HG03378 (cell line): ENCODE results near the gene A4GNT.
"Not testable (repeated sequence)": the region's sequence is repeated elsewhere in the genome, so short reads cannot be mapped to it uniquely, and the experiment has no call there.

Experiments used
- ATAC-seq: cut with Tn5 transposase; IDR thresholded peaks from one replicate; pipeline ENCODE4 v1.9.1; 2021; ENCODE audit warnings: mild to moderate bottlenecking, moderate library complexity; ENCODE audit not compliant: unreplicated experiment

The A4GNT gene

DNA sequence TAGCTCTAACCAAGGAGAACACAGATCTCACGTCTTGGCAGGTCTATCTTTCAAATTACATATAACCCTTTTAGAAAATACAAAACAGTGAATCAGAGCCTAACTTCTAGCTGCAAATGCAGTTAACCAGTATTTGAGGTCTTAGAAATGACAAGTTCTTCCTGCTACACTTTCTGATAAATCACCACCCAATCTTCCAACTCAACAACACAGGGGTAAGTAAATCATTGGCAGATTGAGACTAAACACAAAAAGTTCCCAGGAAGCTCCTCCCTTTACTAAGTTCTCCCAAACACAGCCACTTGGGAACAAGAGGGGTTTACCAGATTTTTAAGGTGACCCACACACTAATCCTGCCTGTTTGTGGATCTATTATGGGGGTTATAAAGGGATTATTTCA lies at the start of gene A4GNT:
Gene A4GNT (minus strand): TSS at position 152 of the 400 bp plus-strand sequence. CDS start 1,134 bp downstream, outside the sequence.
- no peak for ATAC-seq

DNA sequence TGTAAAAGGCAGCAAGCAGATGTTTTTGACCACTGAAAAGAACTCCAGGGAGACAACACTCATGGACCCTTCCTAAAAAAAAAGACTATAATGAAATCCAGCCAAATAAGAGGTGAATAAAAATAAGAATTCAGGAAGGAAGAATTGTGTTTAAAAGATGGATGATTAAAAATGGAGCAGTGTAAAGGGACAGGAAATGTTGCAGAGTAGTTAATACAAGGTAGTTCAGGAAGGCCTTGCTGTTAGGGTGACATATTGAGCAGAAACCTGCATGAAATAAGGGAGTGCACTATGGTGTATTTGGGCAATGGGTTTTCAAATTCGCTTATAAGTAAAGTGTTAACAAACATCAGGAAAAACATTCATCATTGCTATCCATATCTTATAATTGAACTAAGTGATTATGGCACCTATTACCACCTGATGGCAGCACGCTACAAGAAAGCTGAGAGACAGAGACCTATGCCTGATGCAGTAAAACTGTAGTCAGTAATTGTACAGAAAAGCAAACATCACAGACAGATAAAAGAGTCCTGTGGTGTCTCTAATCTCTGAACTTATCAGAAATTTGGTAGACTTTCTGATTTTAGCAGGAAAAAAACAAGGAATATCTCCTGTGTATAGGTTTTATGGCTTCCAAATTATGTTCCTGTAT lies 48.3 kb upstream of the A4GNT start:
- peak; percentile 76 for ATAC-seq

DNA sequence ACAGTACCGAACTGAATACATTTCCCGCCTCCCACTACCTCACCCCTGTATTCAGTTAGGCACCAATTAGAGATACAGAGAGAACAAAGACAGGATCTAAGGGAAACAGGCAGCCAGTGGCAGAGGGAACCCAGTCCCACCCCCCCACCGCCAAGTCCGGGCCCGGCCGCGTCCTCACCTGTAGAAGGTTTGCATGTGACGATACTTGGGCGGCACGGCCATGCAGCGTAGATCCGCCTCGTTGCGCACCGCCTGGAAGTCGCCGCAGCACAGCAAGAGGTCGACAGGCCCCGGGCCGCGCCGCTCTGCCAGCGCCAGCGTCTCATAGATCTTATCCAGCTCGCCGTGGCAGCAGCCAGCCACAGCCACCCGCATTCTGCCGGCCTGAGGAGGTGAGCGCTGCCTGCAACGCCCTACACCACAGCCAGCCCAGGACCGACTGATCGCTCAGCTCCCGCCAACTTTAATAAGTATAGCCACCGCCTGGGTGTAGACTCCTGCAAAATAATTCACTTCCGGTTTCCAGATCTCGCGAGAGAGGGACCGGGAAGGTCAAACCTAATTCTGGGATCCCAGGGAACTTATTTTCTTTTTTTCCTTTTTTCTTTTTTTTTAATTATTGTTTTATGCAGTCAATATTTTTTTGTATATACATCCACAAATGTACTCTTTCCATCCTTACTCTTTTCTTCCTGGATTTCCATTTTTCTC lies 42.4 kb upstream of the A4GNT start, which contains the start of gene DBR1:
Gene DBR1 (minus strand): TSS at position 501 of the 711 bp plus-strand sequence. CDS start 126 bp downstream, at position 375.
- ATAC-seq = peak; percentile 91

DNA sequence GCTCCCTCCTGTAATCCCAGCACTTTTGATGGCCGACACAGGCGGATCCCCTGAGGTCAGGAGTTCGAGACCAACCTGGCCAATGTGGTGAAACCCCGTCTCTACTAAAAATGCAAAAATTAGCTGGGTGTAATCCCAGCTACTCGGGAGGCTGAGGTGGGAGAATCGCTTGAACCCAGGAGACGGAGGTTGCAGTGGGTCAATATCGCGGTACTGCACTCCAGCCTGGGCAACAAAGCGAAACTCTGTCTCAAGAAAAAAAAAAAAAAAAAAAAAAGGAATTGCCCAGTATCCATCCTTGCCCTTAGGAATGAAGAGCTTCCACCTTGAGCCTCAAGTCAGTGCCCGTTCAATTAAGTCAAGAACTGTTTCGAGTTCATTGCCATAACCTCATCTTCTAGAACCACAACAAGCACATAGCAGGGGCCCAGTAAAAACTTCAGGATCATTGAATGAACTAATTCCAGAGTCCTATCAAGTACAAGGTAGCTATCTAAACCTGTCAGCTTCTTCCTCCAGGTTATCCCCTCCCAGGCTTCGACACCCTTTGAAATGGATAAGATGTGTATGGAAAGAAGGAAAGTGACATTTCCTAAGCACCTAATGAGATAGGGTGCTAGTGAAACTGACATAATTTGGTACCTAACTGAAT lies 41.7 kb upstream of the A4GNT start:
- no peak for ATAC-seq

DNA sequence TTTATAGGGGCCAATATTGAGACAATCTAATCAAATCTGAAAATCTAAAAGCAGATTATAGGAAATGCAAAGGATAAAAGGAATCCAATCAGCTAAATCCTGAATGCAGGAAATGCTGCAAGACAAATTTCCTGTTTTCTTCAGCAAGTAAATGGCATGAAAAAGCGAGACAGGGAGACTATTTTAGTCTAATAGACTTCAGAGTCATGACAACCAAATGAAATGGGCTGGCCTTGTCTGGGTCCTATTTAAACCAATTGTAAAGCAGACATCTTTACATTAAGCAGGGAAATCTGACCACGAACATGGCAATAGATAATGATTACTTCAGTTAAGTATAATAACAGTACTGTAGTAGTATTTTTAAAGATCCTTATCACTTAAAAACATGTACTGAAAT lies 40.4 kb upstream of the A4GNT start:
- ATAC-seq = no peak

DNA sequence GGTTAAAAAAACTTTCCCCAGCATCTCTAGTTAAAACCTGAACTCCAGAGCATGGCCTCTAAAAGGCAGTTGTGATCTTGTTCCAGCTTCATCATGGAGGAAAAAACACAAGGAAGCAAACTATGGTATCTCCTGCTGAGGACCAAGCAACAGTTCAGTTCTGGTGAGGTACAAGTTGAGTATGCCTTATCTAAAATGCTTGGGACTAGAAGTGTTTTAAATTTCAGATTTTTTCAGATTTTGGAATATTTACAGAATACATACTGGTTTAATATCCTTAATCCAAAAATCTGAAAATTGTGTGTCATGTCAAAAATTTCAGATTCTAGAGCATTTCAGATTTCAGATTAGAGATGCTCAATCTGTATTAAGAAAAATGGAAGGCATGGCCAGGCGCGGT lies 32.9 kb upstream of the A4GNT start:
- no peak for ATAC-seq

DNA sequence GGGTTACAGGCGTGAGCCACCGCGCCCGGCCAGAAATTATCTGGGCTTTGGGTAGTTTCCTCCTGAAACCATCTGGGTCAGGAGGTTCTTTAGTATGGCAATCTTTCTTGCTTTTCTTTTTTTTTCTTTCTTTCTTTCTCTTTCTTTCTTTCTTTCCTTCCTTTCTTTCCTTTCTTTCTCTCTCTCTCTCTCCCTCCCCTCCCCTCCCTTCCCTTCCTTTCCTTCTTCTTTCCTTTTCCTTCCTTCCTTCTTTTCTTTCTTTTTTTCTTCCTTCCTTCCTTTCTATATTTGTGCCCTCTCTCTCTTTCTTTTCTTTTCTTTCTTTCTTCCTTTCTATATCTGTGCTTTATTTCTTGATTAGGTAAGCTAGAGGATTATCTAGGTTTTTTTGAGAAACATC lies 25.6 kb upstream of the A4GNT start:
- no peak for ATAC-seq

DNA sequence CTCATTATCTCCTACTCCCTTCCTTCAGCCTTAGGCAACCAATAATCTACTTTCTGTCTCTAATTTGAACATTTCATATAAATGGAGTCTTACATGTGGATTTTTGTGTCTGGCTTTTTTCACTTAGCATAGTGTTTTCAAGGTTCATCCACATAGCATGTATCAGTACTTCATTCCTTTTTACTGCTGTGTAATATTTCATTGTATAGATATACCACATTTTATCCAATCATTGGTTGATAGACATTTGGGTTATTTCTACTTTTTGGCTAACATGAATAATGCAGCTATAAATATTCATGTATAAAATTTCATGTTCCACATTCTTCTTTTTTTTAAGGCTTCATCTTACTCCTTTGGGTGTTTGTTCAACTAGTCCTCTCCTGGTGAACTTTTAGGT lies 22.3 kb upstream of the A4GNT start:
- no peak for ATAC-seq

DNA sequence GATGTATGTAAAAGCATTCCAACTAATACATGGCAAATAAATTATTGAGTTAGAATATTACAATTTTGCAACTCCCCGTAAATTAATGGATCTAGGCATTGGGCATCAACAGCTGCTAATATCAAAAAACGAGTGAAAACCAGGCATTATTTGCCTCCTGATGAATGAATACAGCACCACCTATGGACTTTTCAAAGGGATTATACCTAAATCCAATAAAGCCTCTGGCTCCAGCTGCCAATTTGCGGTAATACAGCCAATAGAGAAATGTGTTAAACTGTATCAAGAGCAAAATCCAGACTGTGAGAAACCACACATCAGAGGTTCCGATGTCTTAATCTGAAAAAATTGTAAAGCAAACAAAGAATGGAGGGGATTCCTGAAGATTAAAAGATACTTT lies 16.3 kb upstream of the A4GNT start:
- no peak for ATAC-seq

DNA sequence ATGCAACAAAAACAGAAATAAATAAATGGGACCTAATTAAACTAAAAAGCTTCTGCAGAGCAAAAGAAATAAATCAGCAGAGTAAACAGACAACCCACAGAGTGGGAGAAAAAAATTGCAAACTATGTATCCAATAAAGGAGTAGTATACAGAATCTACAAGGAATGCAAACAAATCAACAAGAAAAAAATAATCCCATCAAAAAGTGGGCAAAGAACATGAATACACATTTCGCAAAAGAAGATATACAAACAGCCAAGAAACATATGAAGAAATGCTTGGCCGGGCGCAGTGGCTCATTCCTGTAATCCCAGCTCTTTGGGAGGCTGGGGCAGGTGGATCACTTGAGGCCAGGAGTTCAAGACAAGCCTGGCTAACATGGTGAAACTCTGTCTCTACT lies 10.0 kb upstream of the A4GNT start:
- not testable (repeated sequence) for ATAC-seq

DNA sequence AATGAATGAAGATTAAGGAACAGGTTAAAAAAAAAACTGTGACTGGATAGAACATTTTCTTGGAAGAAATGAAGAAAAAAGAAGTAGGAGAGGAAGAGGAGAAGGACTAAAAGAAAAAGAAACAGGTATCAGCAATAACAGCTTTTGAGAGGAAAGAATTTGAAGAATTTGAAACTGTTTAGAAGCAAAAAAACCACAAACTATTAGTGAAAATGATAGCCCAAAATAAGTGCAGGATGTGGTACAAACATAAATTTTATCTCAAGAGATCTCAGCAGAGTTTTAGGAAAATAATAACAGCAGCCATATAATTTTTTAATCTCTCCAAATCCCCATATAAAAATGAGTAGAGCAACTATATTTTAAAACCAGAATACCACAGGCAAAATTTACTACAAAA lies 8.8 kb upstream of the A4GNT start:
- no peak for ATAC-seq

DNA sequence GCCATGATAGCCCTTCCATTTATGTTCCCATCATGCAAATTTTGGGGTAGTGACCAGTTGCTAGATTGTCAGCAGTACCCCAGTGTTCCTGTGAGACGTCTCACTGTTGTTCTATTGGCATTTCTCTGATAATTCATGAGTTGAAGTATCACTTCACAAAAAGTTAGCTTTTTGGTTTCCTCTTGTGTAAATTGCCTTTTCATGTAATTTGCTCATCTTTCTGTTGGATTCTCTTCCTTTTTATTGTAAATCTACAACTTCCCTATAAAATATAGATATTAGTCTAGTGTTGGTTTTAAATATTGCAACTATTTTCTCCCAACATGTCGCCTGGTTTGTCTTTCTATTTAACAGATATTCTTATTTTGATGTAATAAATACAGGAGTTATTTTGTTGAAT lies 7.5 kb upstream of the A4GNT start:
- ATAC-seq = no peak

DNA sequence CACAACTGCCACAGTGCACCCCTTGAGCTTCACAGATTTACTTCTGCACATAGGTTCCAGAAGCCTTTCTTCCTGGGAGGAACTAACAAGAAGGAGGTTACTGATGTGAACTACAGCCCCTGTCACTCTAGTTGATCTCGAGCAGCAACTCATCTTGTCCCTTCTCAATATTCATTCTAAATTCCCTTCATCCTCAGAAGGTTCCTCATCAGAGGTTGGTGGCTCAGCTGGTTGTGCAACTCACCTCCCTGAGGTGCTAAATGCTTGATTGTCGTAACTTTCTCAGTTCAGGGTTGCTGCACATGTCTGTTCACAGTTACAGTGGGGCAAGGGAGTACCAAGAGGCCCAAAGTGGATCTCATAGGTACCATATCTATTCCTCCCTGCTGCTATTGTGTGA lies 5.7 kb upstream of the A4GNT start:
- no peak for ATAC-seq

DNA sequence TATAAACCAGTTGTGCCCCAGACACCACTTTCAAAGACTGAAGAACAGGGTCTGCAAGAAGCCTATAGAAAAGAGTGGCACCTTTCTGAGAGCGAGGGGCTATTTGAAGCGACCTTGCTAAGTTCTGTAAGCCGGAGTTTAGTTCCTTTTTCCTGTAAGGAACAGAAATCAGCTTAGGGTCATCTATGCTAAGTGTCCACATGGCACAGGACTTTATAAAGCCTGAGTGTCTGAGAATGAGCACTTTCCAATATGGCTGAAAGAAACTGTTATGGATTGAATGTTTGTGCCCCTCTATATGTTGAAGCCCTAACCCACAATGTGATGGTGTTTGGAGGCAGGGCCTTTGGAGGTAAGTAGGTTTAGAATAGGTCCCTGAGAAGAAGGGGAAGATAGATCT lies 4.0 kb upstream of the A4GNT start:
- no peak for ATAC-seq

DNA sequence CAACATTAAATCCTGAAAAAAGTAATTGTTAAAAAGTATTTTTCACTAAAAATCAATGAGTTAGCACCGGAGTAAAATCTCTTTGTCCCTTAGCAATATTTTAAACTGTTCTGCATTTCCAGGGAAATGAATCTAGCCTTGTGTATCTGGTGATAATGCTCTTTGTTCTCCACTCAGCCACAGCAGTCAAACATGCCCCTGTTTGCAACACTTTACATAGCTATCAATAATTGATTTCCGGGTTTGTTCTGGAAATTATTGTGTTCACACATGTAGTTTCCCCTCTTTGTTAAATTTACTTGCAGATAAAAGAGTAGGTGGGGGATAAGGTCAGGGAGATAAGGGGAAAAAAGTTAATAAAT lies 3.6 kb upstream of the A4GNT start:
- no peak for ATAC-seq

DNA sequence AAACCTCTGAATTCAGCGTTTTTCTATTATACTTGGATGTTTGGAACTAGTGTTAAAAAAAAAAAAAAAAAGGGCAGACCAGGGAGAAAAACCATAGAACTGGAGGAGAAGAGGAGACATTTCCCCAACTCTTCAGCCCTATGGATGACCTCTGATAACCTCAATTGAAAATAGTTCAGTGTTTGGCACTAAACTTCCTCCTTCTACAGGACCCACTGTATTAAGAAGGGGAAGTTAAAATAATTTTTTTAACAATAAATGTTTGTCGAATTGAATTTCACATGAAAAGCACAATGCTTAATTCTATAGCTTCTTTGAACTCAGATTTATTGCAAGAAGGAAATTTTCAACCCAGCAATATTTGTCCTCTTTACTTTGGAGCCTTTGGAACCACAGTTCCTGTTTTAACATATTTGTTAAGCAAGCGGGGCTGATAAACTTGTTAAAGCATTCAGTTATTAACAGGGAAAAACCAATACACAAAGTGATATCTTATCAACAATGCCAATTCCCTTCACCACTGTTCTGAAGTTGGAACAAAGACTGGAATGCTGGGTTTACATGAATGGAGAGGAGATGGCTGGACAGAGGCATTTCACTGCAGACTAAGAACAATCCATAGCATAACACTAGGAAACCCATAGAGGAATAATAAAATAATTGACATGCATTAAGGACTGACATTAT lies 3.1 kb upstream of the A4GNT start:
- no peak for ATAC-seq

DNA sequence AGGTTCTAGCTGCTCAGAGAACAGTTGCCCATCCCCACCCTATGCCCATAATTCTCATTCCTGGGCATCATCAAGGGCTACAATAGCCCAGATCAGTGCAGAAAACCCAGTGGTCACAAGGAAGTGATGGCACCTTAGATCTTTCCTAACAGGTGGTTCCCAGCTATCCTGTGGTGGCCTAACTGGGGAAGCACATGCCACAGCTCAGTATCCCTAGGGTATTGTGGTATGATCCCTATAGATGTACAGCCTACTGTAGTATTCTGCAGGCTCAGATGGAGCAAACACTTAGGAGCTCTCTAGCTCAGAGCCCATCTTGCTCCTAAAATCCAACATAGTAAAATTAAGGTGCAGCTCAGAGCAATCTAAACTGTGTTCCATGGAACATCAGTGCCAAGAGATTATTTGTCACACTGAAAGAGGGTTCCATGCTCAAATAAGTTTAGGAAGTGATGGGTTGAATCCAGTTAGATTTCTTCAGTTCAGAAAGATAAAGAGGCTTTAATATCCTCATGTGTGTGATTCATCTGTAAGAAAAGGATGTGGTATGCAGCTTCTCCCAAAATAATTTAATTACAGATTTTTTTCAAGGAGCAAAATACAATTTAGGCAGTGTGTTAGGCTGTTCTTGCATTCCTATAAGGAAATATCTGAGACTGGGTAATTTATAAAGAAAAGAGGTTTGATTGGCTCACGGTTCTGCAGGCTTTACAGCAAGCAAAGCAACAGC lies 4.4 kb downstream of the A4GNT start:
- no peak for ATAC-seq

DNA sequence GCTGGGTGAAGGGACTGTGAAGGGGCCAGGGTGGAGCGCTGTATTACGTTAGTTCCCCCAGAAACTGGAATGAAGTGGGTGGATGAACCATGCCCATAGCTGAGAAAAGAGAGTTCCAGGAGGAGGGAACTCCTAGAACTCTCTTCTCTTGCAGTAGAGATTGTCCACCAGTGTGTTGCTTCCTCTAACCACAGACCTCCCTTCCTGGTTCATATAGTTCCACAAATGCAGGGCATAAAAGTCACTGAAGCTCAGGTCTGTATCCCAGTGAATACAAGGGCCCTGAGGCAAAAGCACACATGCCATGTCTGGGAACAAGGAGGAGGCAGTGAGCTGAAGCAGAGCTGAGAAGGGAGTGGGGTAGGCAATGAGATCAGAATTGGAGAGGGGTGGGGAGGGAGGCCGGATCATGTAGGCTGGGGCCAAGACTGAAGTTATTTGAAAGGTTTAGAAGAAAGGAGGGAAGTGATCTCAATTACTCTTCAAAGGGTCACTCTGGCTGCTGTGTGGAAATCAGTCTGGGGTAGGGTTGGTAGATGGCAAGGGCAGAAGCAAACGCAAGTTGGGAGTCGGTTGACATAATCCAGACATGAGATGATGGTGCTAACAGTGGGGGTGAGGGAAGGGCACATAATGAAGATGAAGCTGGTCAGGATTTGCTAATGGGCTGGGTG lies 6.5 kb downstream of the A4GNT start:
- no peak for ATAC-seq

DNA sequence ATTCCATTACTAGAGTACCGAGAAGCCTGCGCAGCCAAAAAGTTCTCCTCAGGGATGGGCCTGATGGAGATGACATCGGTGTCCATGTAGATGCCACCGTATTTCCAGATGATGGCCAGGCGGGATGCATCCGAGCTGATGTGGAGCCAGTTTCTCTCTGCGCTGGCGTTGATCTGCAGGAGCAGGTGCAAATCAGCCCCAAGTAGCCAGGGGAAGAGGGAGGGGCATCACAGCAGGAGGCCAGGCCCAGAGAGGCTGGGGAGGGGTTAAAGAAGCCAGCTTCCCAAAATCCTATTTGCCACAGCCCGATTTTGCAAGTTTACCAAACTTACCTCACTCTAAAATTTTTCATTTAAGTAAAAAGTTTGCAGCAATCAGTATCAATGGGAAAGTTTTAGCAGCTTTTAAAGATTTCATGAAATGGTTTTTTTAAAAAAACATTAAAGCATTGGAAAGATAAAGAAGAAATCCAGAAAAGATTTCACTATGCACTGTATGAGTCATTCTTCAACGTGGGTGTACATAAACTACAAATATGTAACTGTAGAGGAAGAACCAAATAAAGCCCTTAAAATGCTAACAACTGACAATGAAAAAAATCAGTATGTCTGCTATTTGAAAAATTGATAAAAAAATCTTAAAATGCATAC lies 7.4 kb downstream of the A4GNT start:
- no peak for ATAC-seq

DNA sequence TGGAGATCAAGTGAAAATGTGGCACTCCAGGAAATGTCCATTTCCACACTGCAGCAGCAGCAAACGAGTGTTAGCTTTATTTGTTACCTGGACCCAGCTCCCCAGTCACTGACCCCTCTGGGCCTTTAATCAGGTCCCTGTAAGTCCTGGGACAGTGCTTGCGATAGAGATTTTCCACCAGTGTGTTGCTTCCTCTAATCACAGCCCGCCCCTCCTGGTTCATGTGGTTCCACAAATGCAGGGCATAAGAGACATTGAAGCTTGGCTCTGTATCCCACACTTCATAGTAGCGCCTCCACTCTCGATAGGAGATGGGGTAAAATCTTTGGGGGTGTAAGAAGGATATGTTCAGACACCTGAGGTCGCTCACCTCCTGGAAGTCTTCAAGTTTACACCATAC lies 8.0 kb downstream of the A4GNT start:
- ATAC-seq = no peak
